ENCODE data around the gene GALNT9. TPM values are rescaled to one million over a fixed set of nuclear protein-coding genes. Genes with fewer than 3 reads are reported as not detected.

GALNT9 gene
- total and polyA plus RNA-seq, 8 donors = 0.15 to 3.1 (median 0.19) TPM; not detected in 5

GRCh38 chr12:132275110-132275531 is 54.3 kb downstream of the GALNT9 start:
- no peak for TF ChIP-seq POLR2AphosphoS5 (IDR thresholded peaks at IDR 0.05)
- no peak for TF ChIP-seq POLR2A (IDR thresholded peaks at IDR 0.05)
- no peak for TF ChIP-seq EP300 (IDR thresholded peaks at IDR 0.05)
- TF ChIP-seq CTCF (IDR thresholded peaks at IDR 0.05) = no peak
- Histone ChIP-seq H3K36me3 (no peaks in the 10 kb centered on the region), H3K4me3 (no peak overlapping the region), H3K27ac (no peak overlapping the region), H3K9me3 (no peaks in the 10 kb centered on the region), H3K27me3 (peaks cover 0 to 93% (median 38%) of the 10 kb centered on the region in 3 donors), H3K4me1 (peaks cover 0 to 38% (median 17%) of the 10 kb centered on the region in 4 donors)
- intact Hi-C loops (cut with DNase I; ENCODE audit: low total_unique reads) = no loop called here
- WGBS, 5 donors = 46 to 57% (median 50%) methylated on average over 9 to 13 of the region's 13 CpGs
- peak; percentile 28 to 71 for DNase-seq

GRCh38 chr12:132273992-132274334 is 55.4 kb downstream of the GALNT9 start:
- 79 to 85% (median 83%) methylated on average over 11 of the region's 11 CpGs for WGBS, 5 donors
- TF ChIP-seq CTCF (IDR thresholded peaks at IDR 0.05) (no peak), POLR2AphosphoS5 (IDR thresholded peaks at IDR 0.05) (no peak), EP300 (IDR thresholded peaks at IDR 0.05) (no peak), POLR2A (IDR thresholded peaks at IDR 0.05) (no peak)
- Histone ChIP-seq H3K27ac (peak overlapping the region in 1 of 5 donors; percentile 43), H3K4me1 (peaks cover 0 to 34% (median 17%) of the 10 kb centered on the region in 4 donors), H3K27me3 (peaks cover 0 to 93% (median 30%) of the 10 kb centered on the region in 3 donors), H3K36me3 (no peaks in the 10 kb centered on the region), H3K9me3 (no peaks in the 10 kb centered on the region), H3K4me3 (no peak overlapping the region)
- intact Hi-C loops (cut with DNase I; ENCODE audit: low total_unique reads) = no loop called here
- no peak for DNase-seq

GRCh38 chr12:132272711-132273110 is 56.7 kb downstream of the GALNT9 start:
- H3K27me3 ChIP-seq = peaks cover 0 to 93% (median 20%) of the 10 kb centered on the region in 3 donors
- H3K4me3 ChIP-seq = no peak overlapping the region
- no peaks in the 10 kb centered on the region for H3K36me3 ChIP-seq
- TF ChIP-seq EP300 (IDR thresholded peaks at IDR 0.05) (no peak), POLR2AphosphoS5 (IDR thresholded peaks at IDR 0.05) (no peak), CTCF (IDR thresholded peaks at IDR 0.05) (no peak)
- whole genome bisulfite sequencing, 5 donors = 64 to 73% (median 71%) methylated on average over 17 of the region's 17 CpGs
- H3K9me3 ChIP-seq = no peaks in the 10 kb centered on the region
- H3K4me1 ChIP-seq = peaks cover 0 to 26% (median 10%) of the 10 kb centered on the region in 4 donors
- intact Hi-C loops (cut with DNase I; ENCODE audit: low total_unique reads) = no loop called here
- H3K27ac ChIP-seq = no peak overlapping the region
- DNase-seq = no peak

DNA sequence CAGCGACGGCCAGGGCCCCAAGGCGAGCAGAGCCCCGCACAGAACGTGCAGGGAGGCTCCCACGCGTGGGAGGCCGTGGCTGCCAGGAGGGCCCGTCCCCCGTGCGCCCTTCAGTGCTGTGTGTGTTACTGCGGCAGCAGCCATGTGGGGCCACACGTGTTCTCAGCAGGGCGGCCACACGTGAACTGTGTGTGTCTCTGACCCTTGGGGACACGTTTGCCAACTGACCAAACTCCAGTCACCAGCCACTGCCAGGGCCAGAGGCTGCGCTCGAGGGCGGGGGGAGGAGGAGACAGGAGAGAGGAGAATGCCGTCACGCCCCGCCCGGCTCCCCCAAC is 57.7 kb downstream of the GALNT9 start:
- H3K27me3 ChIP-seq = peaks cover 0 to 90% (median 12%) of the 10 kb centered on the region in 3 donors
- intact Hi-C loops (cut with DNase I; ENCODE audit: low total_unique reads) = no loop called here

More for the DNA sequence above, 57.7 kb downstream of the GALNT9 start:
- Histone ChIP-seq H3K9me3 (no peaks in the 10 kb centered on the region), H3K4me3 (no peak overlapping the region), H3K27ac (no peak overlapping the region), H3K36me3 (no peaks in the 10 kb centered on the region), H3K4me1 (peaks cover 0 to 18% (median 4%) of the 10 kb centered on the region in 4 donors)
- DNase-seq = no peak
- no peak for TF ChIP-seq CTCF (IDR thresholded peaks at IDR 0.05)
- no peak for TF ChIP-seq POLR2A (IDR thresholded peaks at IDR 0.05)
- no peak for TF ChIP-seq EP300 (IDR thresholded peaks at IDR 0.05)
- TF ChIP-seq POLR2AphosphoS5 (IDR thresholded peaks at IDR 0.05) = no peak
- WGBS, 5 donors = 69 to 78% (median 76%) methylated on average over 16 to 23 of the region's 23 CpGs
